ENCODE results near the gene HEG1.
"Not testable (repeated sequence)": the region's sequence is repeated elsewhere in the genome, so short reads cannot be mapped to it uniquely, and the experiment has no call there.

Gene HEG1

GRCh38 chr3:124965413-124965812 is 90.4 kb downstream of the HEG1 start:
- H3K27ac Mint-ChIP-seq: no peak overlapping the region
- H3K4me1 Mint-ChIP-seq: no peaks in the 10 kb centered on the region
- H3K4me3 Mint-ChIP-seq: no peak overlapping the region
- H3K9me3 Mint-ChIP-seq: no peaks in the 10 kb centered on the region
- H3K36me3 Mint-ChIP-seq: peaks cover 18% of the 10 kb centered on the region
- H3K27me3 Mint-ChIP-seq: peaks cover 14% of the 10 kb centered on the region
- no peak for DNase-seq
- CTCF ChIA-PET: no interaction called here

GRCh38 chr3:124964387-124964786 is 91.4 kb downstream of the HEG1 start:
- Mint-ChIP-seq H3K4me1 (no peaks in the 10 kb centered on the region), H3K36me3 (peaks cover 10% of the 10 kb centered on the region), H3K4me3 (no peak overlapping the region), H3K27me3 (peaks cover 14% of the 10 kb centered on the region), H3K27ac (no peak overlapping the region), H3K9me3 (no peaks in the 10 kb centered on the region)
- CTCF ChIA-PET: no interaction called here
- no peak for DNase-seq

- Mint-ChIP-seq H3K36me3 (peaks cover 5% of the 10 kb centered on the region), H3K27me3 (peaks cover 17% of the 10 kb centered on the region), H3K4me1 (no peaks in the 10 kb centered on the region), H3K27ac (no peak overlapping the region), H3K4me3 (no peak overlapping the region), H3K9me3 (no peaks in the 10 kb centered on the region)
- CTCF ChIA-PET: no interaction called here
- DNase-seq: no peak
Observed at GRCh38 chr3:124963755-124964154, 92.0 kb downstream of the HEG1 start.

- Mint-ChIP-seq H3K36me3 (no peaks in the 10 kb centered on the region), H3K4me3 (no peak overlapping the region), H3K4me1 (no peaks in the 10 kb centered on the region), H3K27me3 (peaks cover 21% of the 10 kb centered on the region), H3K27ac (no peak overlapping the region), H3K9me3 (no peaks in the 10 kb centered on the region)
- CTCF ChIA-PET: interaction anchor here (0.6 kb wide), 1 partner anchor 9 kb away, joined by 3 read pairs; no protein-coding TSS in a partner anchor
- DNase-seq: no peak
Observed at GRCh38 chr3:124962403-124962940, 93.3 kb downstream of the HEG1 start.

GRCh38 chr3:124960698-124961097 is 95.1 kb downstream of the HEG1 start:
- Mint-ChIP-seq H3K9me3 (no peaks in the 10 kb centered on the region), H3K4me3 (no peak overlapping the region), H3K27ac (no peak overlapping the region), H3K27me3 (peaks cover 21% of the 10 kb centered on the region), H3K36me3 (no peaks in the 10 kb centered on the region), H3K4me1 (no peaks in the 10 kb centered on the region)
- CTCF ChIA-PET: interaction anchor here (1.0 to 1.1 kb wide), 2 partner anchors 26 to 205 kb away, joined by 3 read pairs; partner anchors contain the start of gene MUC13
- DNase-seq: no peak

- Mint-ChIP-seq H3K27me3 (peaks cover 25% of the 10 kb centered on the region), H3K4me3 (no peak overlapping the region), H3K4me1 (no peaks in the 10 kb centered on the region), H3K27ac (no peak overlapping the region), H3K9me3 (no peaks in the 10 kb centered on the region), H3K36me3 (no peaks in the 10 kb centered on the region)
- CTCF ChIA-PET: no interaction called here
- DNase-seq: no peak
Observed at GRCh38 chr3:124960105-124960504, 95.7 kb downstream of the HEG1 start.

GRCh38 chr3:124957951-124958350 is 97.8 kb downstream of the HEG1 start:
- H3K4me1 Mint-ChIP-seq, H3K9me3 Mint-ChIP-seq, H3K36me3 Mint-ChIP-seq, H3K4me3 Mint-ChIP-seq, DNase-seq, CTCF ChIA-PET, H3K27ac Mint-ChIP-seq: not testable (repeated sequence)
- peaks cover 37% of the 10 kb centered on the region for H3K27me3 Mint-ChIP-seq

- no peaks in the 10 kb centered on the region for H3K4me1 Mint-ChIP-seq
- H3K9me3 Mint-ChIP-seq: no peaks in the 10 kb centered on the region
- DNase-seq: no peak
- no peak overlapping the region for H3K27ac Mint-ChIP-seq
- no peak overlapping the region for H3K4me3 Mint-ChIP-seq
- peaks cover 21% of the 10 kb centered on the region for H3K27me3 Mint-ChIP-seq
- CTCF ChIA-PET: no interaction called here
- no peaks in the 10 kb centered on the region for H3K36me3 Mint-ChIP-seq
Observed at GRCh38 chr3:124952282-124952855, 103.4 kb downstream of the HEG1 start.

- DNase-seq: no peak
- no peaks in the 10 kb centered on the region for H3K36me3 Mint-ChIP-seq
- no peak overlapping the region for H3K4me3 Mint-ChIP-seq
- no peak overlapping the region for H3K27ac Mint-ChIP-seq
- CTCF ChIA-PET: no interaction called here
- peaks cover 22% of the 10 kb centered on the region for H3K27me3 Mint-ChIP-seq
- H3K4me1 Mint-ChIP-seq: no peaks in the 10 kb centered on the region
- no peaks in the 10 kb centered on the region for H3K9me3 Mint-ChIP-seq
Observed at GRCh38 chr3:124951511-124952281, 104.1 kb downstream of the HEG1 start.

- CTCF ChIA-PET: no interaction called here
- H3K27ac Mint-ChIP-seq: no peak overlapping the region
- no peak for DNase-seq
- H3K36me3 Mint-ChIP-seq: no peaks in the 10 kb centered on the region
- peaks cover 21% of the 10 kb centered on the region for H3K27me3 Mint-ChIP-seq
- H3K9me3 Mint-ChIP-seq: no peaks in the 10 kb centered on the region
- H3K4me3 Mint-ChIP-seq: no peak overlapping the region
- H3K4me1 Mint-ChIP-seq: no peaks in the 10 kb centered on the region
Observed at GRCh38 chr3:124950026-124950425, 105.8 kb downstream of the HEG1 start.

- no peaks in the 10 kb centered on the region for H3K36me3 Mint-ChIP-seq
- DNase-seq: no peak
- CTCF ChIA-PET: no interaction called here
- no peaks in the 10 kb centered on the region for H3K9me3 Mint-ChIP-seq
- no peak overlapping the region for H3K4me3 Mint-ChIP-seq
- no peak overlapping the region for H3K27ac Mint-ChIP-seq
- H3K4me1 Mint-ChIP-seq: no peaks in the 10 kb centered on the region
- peaks cover 35% of the 10 kb centered on the region for H3K27me3 Mint-ChIP-seq
Observed at GRCh38 chr3:124942613-124943012, 113.2 kb downstream of the HEG1 start.

- H3K4me1 Mint-ChIP-seq: no peaks in the 10 kb centered on the region
- no peak for DNase-seq
- CTCF ChIA-PET: no interaction called here
- no peak overlapping the region for H3K4me3 Mint-ChIP-seq
- peaks cover 34% of the 10 kb centered on the region for H3K27me3 Mint-ChIP-seq
- no peak overlapping the region for H3K27ac Mint-ChIP-seq
- H3K9me3 Mint-ChIP-seq: no peaks in the 10 kb centered on the region
- H3K36me3 Mint-ChIP-seq: no peaks in the 10 kb centered on the region
Observed at GRCh38 chr3:124941771-124942170, 114.0 kb downstream of the HEG1 start.

- DNase-seq: no peak
- Mint-ChIP-seq H3K36me3 (no peaks in the 10 kb centered on the region), H3K27ac (no peak overlapping the region), H3K4me3 (no peak overlapping the region), H3K9me3 (no peaks in the 10 kb centered on the region), H3K4me1 (no peaks in the 10 kb centered on the region), H3K27me3 (peaks cover 34% of the 10 kb centered on the region)
- CTCF ChIA-PET: no interaction called here
Observed at GRCh38 chr3:124939661-124940060, 116.1 kb downstream of the HEG1 start.

GRCh38 chr3:124938896-124939295 is 116.9 kb downstream of the HEG1 start:
- peaks cover 36% of the 10 kb centered on the region for H3K27me3 Mint-ChIP-seq
- CTCF ChIA-PET: interaction anchor here (0.8 kb wide), 1 partner anchor 23 kb away, joined by 3 read pairs; no protein-coding TSS in a partner anchor
- H3K27ac Mint-ChIP-seq: no peak overlapping the region
- DNase-seq: no peak
- H3K4me1 Mint-ChIP-seq: no peaks in the 10 kb centered on the region
- H3K36me3 Mint-ChIP-seq: no peaks in the 10 kb centered on the region
- no peak overlapping the region for H3K4me3 Mint-ChIP-seq
- no peaks in the 10 kb centered on the region for H3K9me3 Mint-ChIP-seq

GRCh38 chr3:124937049-124937448 is 118.7 kb downstream of the HEG1 start:
- Mint-ChIP-seq H3K4me1 (no peaks in the 10 kb centered on the region), H3K4me3 (no peak overlapping the region), H3K27ac (no peak overlapping the region), H3K36me3 (no peaks in the 10 kb centered on the region), H3K27me3 (peaks cover 49% of the 10 kb centered on the region), H3K9me3 (no peaks in the 10 kb centered on the region)
- DNase-seq: no peak
- CTCF ChIA-PET: no interaction called here
